ENCODE results near the gene RBBP8. TPM values are rescaled to one million over a fixed set of nuclear protein-coding genes. Genes with fewer than 3 reads are reported as not detected.

Gene RBBP8
- polyA plus RNA-seq, 1 experiment: 22.1 TPM

- H3K9me3 ChIP-seq (ENCODE audit: control insufficient read depth, insufficient read depth, low read length): no peaks in the 10 kb centered on the region
- H3K27ac ChIP-seq (ENCODE audit: low read depth, low read length): no peak overlapping the region
- no peak overlapping the region for H3K4me3 ChIP-seq (ENCODE audit: low read depth, low read length)
- no peaks in the 10 kb centered on the region for H3K27me3 ChIP-seq (ENCODE audit: control insufficient read depth, insufficient read depth, low read length)
- no peak for DNase-seq (ENCODE audit: low read depth, low spot score)
- CTCF ChIA-PET: interaction anchor here (0.5 to 4.4 kb wide), 5 partner anchors 51 to 608 kb away, joined by 3 to 94 read pairs (median 24); no protein-coding TSS in a partner anchor
- POLR2A ChIA-PET: no interaction called here
- TF ChIP-seq, protein P1, sequence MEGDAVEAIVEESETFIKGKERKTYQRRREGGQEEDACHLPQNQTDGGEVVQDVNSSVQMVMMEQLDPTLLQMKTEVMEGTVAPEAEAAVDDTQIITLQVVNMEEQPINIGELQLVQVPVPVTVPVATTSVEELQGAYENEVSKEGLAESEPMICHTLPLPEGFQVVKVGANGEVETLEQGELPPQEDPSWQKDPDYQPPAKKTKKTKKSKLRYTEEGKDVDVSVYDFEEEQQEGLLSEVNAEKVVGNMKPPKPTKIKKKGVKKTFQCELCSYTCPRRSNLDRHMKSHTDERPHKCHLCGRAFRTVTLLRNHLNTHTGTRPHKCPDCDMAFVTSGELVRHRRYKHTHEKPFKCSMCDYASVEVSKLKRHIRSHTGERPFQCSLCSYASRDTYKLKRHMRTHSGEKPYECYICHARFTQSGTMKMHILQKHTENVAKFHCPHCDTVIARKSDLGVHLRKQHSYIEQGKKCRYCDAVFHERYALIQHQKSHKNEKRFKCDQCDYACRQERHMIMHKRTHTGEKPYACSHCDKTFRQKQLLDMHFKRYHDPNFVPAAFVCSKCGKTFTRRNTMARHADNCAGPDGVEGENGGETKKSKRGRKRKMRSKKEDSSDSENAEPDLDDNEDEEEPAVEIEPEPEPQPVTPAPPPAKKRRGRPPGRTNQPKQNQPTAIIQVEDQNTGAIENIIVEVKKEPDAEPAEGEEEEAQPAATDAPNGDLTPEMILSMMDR (IDR thresholded peaks at IDR 0.05; ENCODE audit: low read depth, low read length): no peak
These were observed 48.4 kb downstream of the RBBP8 start for GRCh38 chr18:22981274-22982133.

GRCh38 chr18:22983175-22983574 is 50.0 kb downstream of the RBBP8 start:
- no peaks in the 10 kb centered on the region for H3K9me3 ChIP-seq (ENCODE audit: control insufficient read depth, insufficient read depth, low read length)
- H3K27me3 ChIP-seq (ENCODE audit: control insufficient read depth, insufficient read depth, low read length): no peaks in the 10 kb centered on the region
- DNase-seq (ENCODE audit: low read depth, low spot score): peak; percentile 8
- ChIA-PET POLR2A (interaction anchor here (0.5 to 0.6 kb wide), 2 partner anchors 43 to 169 kb away, joined by 3 to 4 read pairs; no protein-coding TSS in a partner anchor), CTCF (interaction anchor here (0.6 to 4.4 kb wide), 21 partner anchors 9 to 808 kb away, joined by 3 to 94 read pairs (median 4); partner anchors contain the start of gene RBBP8)
- TF ChIP-seq, protein P1 (IDR thresholded peaks at IDR 0.05; ENCODE audit: low read depth, low read length): peak; percentile 62
- no peak overlapping the region for H3K4me3 ChIP-seq (ENCODE audit: low read depth, low read length)
- H3K27ac ChIP-seq (ENCODE audit: low read depth, low read length): no peak overlapping the region

- TF ChIP-seq, protein P1 (IDR thresholded peaks at IDR 0.05; ENCODE audit: low read depth, low read length): no peak
- no peak for DNase-seq (ENCODE audit: low read depth, low spot score)
- Histone ChIP-seq H3K9me3 (ENCODE audit: control insufficient read depth, insufficient read depth, low read length) (no peaks in the 10 kb centered on the region), H3K4me3 (ENCODE audit: low read depth, low read length) (no peak overlapping the region), H3K27me3 (ENCODE audit: control insufficient read depth, insufficient read depth, low read length) (no peaks in the 10 kb centered on the region), H3K27ac (ENCODE audit: low read depth, low read length) (no peak overlapping the region)
- ChIA-PET POLR2A (no interaction called here), CTCF (interaction anchor here (4.4 kb wide), 1 partner anchor 170 kb away, joined by 94 read pairs; no protein-coding TSS in a partner anchor)
These were observed 52.1 kb downstream of the RBBP8 start for GRCh38 chr18:22985250-22985649.

GRCh38 chr18:22987547-22988189 is 54.5 kb downstream of the RBBP8 start:
- Histone ChIP-seq H3K27ac (ENCODE audit: low read depth, low read length) (no peak overlapping the region), H3K9me3 (ENCODE audit: control insufficient read depth, insufficient read depth, low read length) (no peaks in the 10 kb centered on the region), H3K27me3 (ENCODE audit: control insufficient read depth, insufficient read depth, low read length) (no peaks in the 10 kb centered on the region), H3K4me3 (ENCODE audit: low read depth, low read length) (no peak overlapping the region)
- POLR2A ChIA-PET: no interaction called here
- DNase-seq (ENCODE audit: low read depth, low spot score): no peak
- CTCF ChIA-PET: interaction anchor here (1.5 kb wide), 1 partner anchor 187 kb away, joined by 5 read pairs; no protein-coding TSS in a partner anchor
- TF ChIP-seq, protein P1 (IDR thresholded peaks at IDR 0.05; ENCODE audit: low read depth, low read length): no peak
